Gastroesophageal sphincter (tissue), 4 donors: ENCODE data around the gene POLR2F. TPM values are rescaled to one million over a fixed set of nuclear protein-coding genes. Genes with fewer than 3 reads are reported as not detected.

Experiments
- ATAC-seq: fragments of 150-250 bp; one replicate; pipeline ENCODE4 v1.9.1; 2016; ENCODE audit warnings: mild to moderate bottlenecking, moderate library complexity
- H3K27ac ChIP-seq, 4 donors: fragments of 200-600 bp; sonication (generic) in 3 of 4; 1 replicate in 3 of 4; 2 replicates in 1 of 4; pipeline ENCODE4 v1.5.1; 2016 to 2019
- H3K27me3 ChIP-seq: fragments of 200-600 bp; sonication (generic); one replicate; pipeline ENCODE4 v1.5.1; 2019
- H3K36me3 ChIP-seq, 2 donors: fragments of 200-600 bp; sonication (generic); one replicate each; pipeline ENCODE4 v1.5.1; 2019; ENCODE audit warnings: control low read depth in 1 of 2
- H3K4me1 ChIP-seq, 3 donors: fragments of 200-600 bp; sonication (generic); 1 replicate in 2 of 3; 2 replicates in 1 of 3; pipeline ENCODE4 v1.5.1; 2016 to 2019; ENCODE audit warnings: control low read depth in 2 of 3
- H3K4me3 ChIP-seq, 2 donors: fragments of 200-600 bp; sonication (generic); one replicate each; pipeline ENCODE4 v1.5.1; 2019; ENCODE audit warnings: mild to moderate bottlenecking in 1 of 2, moderate library complexity in 1 of 2
- H3K9me3 ChIP-seq, 3 donors: fragments of 200-600 bp; sonication (generic); one replicate each; pipeline ENCODE4 v1.5.1; 2017 to 2019; ENCODE audit warnings: control low read depth in 2 of 3
- EP300 ChIP-seq: sonication (generic); formaldehyde crosslinking; IDR thresholded peaks from one replicate; pipeline ENCODE4 v1.6.1; 2017; ENCODE audit warnings: antibody characterized with exemption, mild to moderate bottlenecking
- POLR2A ChIP-seq, 2 donors: fragments of 450-650 bp; IDR thresholded peaks; one replicate each; pipeline ENCODE4 v1.6.1; 2017; ENCODE audit warnings: antibody characterized with exemption in 2 of 2, mild to moderate bottlenecking in 2 of 2, moderate library complexity in 1 of 2
- POLR2AphosphoS5 ChIP-seq: sonication (generic); formaldehyde crosslinking; IDR thresholded peaks from one replicate; pipeline ENCODE4 v1.6.1; 2017; ENCODE audit warnings: antibody characterized with exemption
- WGBS, 2 donors: methylation state at CpG; one replicate each; pipeline ENCODE4 v1.1.5; 2018; ENCODE audit warnings: low coverage in 1 of 2; 5-methylcytosine and 5-hydroxymethylcytosine counted together
- total RNA-seq, 4 donors: library from RNA; depleted of rRNA; stranded (reverse); fragments of >200 nt; gene quantifications; one replicate each; pipeline ENCODE4 v1.1.0, GENCODE V29; 2016
- TF ChIP-seq, protein P1 (sequence below), 4 experiments: fragments of 200-600 bp in 2 of 4; fragments of 450-650 bp in 2 of 4; sonication (generic) in 1 of 4; IDR thresholded peaks; one replicate each; pipeline ENCODE4 v1.5.1; 2017 to 2019; ENCODE audit warnings: antibody characterized with exemption in 4 of 4, mild to moderate bottlenecking in 2 of 4, moderate library complexity in 2 of 4

POLR2F gene
- total RNA-seq, 4 donors from 2014 or later, result 41.4 to 79.5 (median 72.0) TPM

DNA sequence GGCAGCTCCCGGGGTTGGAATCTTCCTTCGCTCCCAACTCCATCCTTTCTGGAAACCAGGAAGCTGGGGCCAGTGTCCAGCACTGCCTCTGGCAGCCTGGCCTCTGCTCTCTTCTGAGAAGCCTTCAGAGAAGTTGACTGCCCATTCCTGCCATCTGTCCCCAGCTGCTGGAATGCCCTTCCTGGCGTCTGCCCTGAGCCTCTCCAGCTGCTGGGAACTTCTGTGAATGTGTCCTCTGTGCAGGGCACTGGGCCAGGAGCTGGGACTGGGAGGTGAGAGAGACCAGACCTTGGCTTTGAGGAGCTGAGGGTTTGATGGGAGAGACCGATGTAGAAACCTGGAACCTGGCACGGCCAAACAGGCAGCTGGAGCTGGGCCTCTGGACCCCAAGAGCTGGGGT lies 36.8 kb downstream of the POLR2F start:
- Histone ChIP-seq H3K36me3 (peaks cover 0 to 23% of the 10 kb centered on the region in 2 donors), H3K4me1 (no peaks in the 10 kb centered on the region), H3K27ac (peak overlapping the region in 1 of 4 donors; percentile 34), H3K4me3 (no peak overlapping the region), H3K27me3 (no peaks in the 10 kb centered on the region), H3K9me3 (no peaks in the 10 kb centered on the region)
- ATAC-seq, result no peak
- 40 to 81% methylated on average over 1 to 2 of the region's 5 CpGs for WGBS, 2 donors
- TF ChIP-seq EP300 (no peak), POLR2A (IDR thresholded peaks at IDR 0.05) (no peak), POLR2AphosphoS5 (no peak)
- TF ChIP-seq, protein P1, sequence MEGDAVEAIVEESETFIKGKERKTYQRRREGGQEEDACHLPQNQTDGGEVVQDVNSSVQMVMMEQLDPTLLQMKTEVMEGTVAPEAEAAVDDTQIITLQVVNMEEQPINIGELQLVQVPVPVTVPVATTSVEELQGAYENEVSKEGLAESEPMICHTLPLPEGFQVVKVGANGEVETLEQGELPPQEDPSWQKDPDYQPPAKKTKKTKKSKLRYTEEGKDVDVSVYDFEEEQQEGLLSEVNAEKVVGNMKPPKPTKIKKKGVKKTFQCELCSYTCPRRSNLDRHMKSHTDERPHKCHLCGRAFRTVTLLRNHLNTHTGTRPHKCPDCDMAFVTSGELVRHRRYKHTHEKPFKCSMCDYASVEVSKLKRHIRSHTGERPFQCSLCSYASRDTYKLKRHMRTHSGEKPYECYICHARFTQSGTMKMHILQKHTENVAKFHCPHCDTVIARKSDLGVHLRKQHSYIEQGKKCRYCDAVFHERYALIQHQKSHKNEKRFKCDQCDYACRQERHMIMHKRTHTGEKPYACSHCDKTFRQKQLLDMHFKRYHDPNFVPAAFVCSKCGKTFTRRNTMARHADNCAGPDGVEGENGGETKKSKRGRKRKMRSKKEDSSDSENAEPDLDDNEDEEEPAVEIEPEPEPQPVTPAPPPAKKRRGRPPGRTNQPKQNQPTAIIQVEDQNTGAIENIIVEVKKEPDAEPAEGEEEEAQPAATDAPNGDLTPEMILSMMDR (IDR thresholded peaks at IDR 0.05), result no peak

GRCh38 chr22:37990862-37991261 lies 37.4 kb downstream of the POLR2F start:
- Histone ChIP-seq H3K36me3 (peaks cover 0 to 22% of the 10 kb centered on the region in 2 donors), H3K9me3 (no peaks in the 10 kb centered on the region), H3K27me3 (no peaks in the 10 kb centered on the region), H3K4me3 (no peak overlapping the region), H3K4me1 (no peaks in the 10 kb centered on the region), H3K27ac (no peak overlapping the region)
- WGBS, 2 donors, result 86 to 90% methylated on average over 2 to 5 of the region's 7 CpGs
- no peak for ATAC-seq
- no peak for TF ChIP-seq EP300
- TF ChIP-seq, protein P1 (IDR thresholded peaks at IDR 0.05), result no peak
- TF ChIP-seq POLR2AphosphoS5, result no peak
- no peak for TF ChIP-seq POLR2A (IDR thresholded peaks at IDR 0.05)

DNA sequence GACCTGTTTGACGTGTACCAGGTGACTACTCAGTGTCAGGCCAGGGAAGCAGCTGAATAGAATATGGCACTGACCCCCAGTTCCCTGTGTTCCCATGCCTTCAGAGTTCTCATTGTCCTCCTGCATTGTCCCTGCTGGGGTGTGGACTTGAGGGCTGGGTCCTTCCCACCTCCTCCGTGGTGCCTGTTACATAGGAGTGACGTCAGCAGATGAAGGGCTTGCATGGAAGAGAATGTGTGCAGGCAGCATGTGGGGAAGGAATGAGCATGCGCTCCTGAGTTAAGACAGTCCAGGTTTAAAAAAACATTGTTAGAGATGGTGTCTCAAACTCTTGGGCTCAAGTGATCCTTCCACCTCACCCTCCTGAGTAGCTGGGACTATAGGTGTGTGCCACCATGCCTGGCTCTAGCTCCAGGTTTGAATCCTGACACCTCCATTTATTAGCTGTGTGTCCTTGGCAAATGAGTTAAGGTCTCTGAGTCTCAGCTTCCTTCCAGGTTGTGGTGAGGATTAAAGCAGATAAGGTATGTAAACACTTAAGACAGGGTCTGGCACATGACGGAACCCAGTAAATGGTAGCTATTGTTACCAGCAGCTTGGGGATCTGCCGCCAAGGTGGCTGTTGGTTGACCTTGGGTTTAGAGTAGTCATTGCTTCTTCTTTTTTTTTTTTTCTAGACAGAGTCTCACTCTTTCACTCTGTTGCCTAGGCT lies 38.4 kb downstream of the POLR2F start:
- peaks cover 0 to 12% of the 10 kb centered on the region in 2 donors for H3K36me3 ChIP-seq
- 60 to 88% methylated on average over 1 to 3 of the region's 6 CpGs for WGBS, 2 donors
- H3K27ac ChIP-seq, result no peak overlapping the region
- no peaks in the 10 kb centered on the region for H3K27me3 ChIP-seq
- no peak for ATAC-seq
- H3K4me3 ChIP-seq, result no peak overlapping the region
- peaks cover 0 to 8% (median 0%) of the 10 kb centered on the region in 3 donors for H3K4me1 ChIP-seq
- H3K9me3 ChIP-seq, result no peaks in the 10 kb centered on the region
- TF ChIP-seq POLR2AphosphoS5 (no peak), POLR2A (IDR thresholded peaks at IDR 0.05) (no peak), EP300 (no peak)
- TF ChIP-seq, protein P1 (IDR thresholded peaks at IDR 0.05), result no peak

GRCh38 chr22:37994049-37994448 lies 40.5 kb downstream of the POLR2F start:
- Histone ChIP-seq H3K27ac (no peak overlapping the region), H3K4me1 (peaks cover 0 to 8% (median 0%) of the 10 kb centered on the region in 3 donors), H3K9me3 (no peaks in the 10 kb centered on the region), H3K27me3 (no peaks in the 10 kb centered on the region), H3K36me3 (peaks cover 0 to 3% of the 10 kb centered on the region in 2 donors), H3K4me3 (no peak overlapping the region)
- no peak for ATAC-seq
- TF ChIP-seq EP300, result no peak
- TF ChIP-seq, protein P1 (IDR thresholded peaks at IDR 0.05), result no peak
- no peak for TF ChIP-seq POLR2A (IDR thresholded peaks at IDR 0.05)
- TF ChIP-seq POLR2AphosphoS5, result no peak
- WGBS, 2 donors, result 93% methylated on average over 3 of the region's 6 CpGs

DNA sequence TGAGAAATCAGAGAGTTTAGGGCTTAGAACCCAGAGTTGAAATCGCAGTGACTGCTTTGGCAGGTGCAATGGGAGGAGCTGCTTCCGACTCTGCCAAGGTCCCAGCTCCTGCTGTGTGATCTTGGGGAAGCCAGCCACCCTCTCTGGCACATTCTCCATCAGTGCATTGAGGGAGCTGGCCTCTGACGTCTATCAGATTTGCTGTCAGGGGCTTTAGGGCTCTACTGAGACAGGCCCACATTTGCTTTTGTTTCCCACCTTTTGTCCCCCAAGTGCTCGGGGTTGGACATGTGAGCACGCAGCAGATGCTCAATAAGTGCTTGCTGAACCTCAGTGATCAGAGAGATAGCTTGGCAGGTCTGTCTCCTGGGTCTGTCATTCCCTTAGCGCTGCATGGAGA lies 41.5 kb downstream of the POLR2F start:
- ATAC-seq, result no peak
- Histone ChIP-seq H3K4me1 (peaks cover 0 to 17% (median 0%) of the 10 kb centered on the region in 3 donors), H3K27me3 (no peaks in the 10 kb centered on the region), H3K27ac (no peak overlapping the region), H3K36me3 (peaks cover 0 to 3% of the 10 kb centered on the region in 2 donors), H3K4me3 (no peak overlapping the region), H3K9me3 (no peaks in the 10 kb centered on the region)
- 88% methylated on average over 3 of the region's 6 CpGs; no CpG with 5 or more reads in 1 of the 2 donors for WGBS, 2 donors
- TF ChIP-seq, protein P1 (IDR thresholded peaks at IDR 0.05), result no peak
- TF ChIP-seq POLR2AphosphoS5 (no peak), EP300 (no peak)
